Fibroblast of skin of scalp (primary cell): ENCODE data around the gene TTC36.
"Not testable (repeated sequence)": the region's sequence is repeated elsewhere in the genome, so short reads cannot be mapped to it uniquely, and the experiment has no call there.

ENCODE experiments used
- DNase-seq: peaks from one replicate; pipeline ENCODE4 v3.0.0-alpha.2; 2013

Gene TTC36

GRCh38 chr11:118532091-118532490 is 4.8 kb downstream of the TTC36 start:
- no peak for DNase-seq

DNA sequence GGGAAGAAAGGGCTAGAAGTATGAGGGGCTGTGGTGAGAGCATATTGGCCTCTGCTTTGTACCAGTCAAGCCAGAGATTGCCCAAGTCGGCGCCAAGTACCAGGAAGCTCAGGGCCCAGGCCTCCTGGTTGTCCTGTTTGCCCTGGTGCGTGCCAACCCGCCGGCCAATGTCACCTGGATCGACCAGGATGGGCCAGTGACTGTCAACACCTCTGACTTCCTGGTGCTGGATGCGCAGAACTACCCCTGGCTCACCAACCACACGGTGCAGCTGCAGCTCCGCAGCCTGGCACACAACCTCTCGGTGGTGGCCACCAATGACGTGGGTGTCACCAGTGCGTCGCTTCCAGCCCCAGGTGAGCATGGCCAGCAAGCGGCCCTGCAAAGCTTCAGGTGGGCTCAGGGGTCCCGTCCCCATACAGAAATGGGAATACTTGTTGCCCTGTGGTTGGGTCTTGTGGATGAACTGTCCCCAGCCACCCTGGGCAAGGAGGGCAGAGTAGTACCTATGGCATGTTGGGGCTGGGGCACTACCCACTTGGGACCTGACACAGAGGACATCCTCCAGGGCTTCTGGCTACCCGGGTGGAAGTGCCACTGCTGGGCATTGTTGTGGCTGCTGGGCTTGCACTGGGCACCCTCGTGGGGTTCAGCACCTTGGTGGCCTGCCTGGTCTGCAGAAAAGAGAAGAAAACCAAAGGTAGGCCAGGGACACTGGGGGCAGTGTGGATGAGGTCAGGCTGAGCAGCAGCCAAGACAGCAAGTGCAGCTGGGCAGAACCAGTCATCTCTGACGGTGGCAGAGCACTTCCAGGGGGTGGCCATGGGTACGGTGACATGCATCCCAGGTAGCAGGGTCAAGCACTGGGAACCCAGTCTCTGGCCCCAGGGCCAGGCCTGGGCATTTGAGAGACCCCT is 5.8 kb downstream of the TTC36 start:
- no peak for DNase-seq

DNA sequence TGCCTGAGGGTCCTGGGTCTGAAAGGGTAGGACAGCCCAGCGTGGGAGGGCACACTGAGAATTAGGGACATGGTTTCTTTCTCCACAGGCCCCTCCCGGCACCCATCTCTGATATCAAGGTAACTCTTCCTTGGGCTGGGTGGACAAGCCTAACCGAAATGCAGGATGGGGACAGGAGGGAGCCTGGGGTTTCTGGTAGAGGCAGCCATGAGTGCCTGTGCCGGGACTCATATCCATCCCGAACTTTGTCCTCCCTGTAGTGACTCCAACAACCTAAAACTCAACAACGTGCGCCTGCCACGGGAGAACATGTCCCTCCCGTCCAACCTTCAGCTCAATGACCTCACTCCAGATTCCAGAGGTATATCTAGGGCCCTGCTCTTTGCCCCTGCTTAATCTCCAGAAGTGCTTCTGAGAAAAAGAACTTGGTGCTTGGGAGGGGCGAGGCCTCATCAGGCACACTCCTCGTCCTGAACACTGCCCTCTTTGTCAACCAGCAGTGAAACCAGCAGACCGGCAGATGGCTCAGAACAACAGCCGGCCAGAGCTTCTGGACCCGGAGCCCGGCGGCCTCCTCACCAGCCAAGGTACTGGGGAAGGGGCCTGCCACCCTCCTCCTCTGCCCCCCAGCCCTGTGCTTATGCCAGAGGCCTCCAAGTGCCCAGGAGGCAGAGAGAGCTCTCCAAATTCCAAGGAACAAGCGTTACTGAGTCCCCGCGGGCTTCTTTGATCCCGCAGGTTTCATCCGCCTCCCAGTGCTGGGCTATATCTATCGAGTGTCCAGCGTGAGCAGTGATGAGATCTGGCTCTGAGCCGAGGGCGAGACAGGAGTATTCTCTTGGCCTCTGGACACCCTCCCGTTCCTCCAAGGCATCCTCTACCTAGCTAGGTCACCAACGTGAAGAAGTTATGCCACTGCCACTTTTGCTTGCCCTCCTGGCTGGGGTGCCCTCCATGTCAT is 6.8 kb downstream of the TTC36 start:
- DNase-seq: no peak

- DNase-seq: no peak
These were observed 8.0 kb downstream of the TTC36 start for GRCh38 chr11:118535261-118535660.

GRCh38 chr11:118536726-118537125 is 9.5 kb downstream of the TTC36 start:
- no peak for DNase-seq

DNA sequence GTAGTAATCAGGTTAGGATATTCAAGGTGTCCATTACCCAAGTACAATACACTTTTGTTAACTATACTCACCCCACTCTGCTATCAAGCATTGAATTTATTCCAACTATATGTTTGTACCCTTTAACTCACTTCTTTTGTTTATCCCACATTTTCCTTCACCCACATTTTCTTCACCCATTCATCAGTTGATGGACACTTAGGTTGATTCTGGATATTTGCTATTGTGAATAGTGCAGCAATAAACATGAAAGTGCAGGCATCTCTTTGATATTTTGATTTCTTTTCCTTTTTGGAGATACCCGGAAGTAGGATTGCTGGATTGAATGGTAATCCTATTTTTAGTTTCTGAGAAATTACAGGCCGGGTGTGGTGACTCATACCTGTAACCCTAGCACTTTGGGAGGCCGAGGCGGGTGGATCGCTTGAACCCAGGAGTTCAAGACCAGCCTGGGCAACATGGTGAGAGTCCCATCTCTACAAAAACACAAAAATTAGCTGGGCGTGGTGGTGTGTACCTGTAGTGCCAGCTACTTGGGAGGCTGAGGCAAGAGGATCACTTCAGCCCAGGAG is 10.2 kb downstream of the TTC36 start:
- no peak for DNase-seq

DNA sequence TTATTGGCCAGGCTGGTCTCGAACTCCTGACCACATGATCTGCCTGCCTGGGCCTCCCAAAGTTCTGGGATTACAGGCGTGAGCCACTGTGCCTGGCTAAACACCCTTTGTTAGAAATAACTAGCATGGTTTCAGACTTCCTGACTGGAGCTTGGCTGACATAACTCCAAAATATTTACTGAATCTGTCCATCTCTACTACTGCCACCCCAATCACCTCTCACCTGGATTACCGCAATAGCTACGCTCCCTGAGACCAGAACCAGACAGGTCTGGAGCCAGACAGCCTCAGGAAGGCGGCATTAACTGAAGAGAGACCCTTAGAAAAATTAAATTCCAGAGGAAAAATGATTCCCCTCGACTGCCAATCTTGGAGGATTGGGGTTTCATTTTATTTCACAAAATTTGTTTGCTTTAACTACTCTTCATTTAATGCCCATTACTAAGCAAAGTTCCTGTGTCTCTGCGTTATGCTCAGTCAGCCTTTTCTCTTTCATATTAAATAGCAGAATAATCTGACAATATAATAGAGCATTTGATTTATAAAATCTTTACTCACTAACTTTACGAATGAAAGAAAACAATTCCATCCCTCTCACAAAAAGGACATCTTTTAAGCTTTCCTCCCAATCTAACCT is 16.9 kb downstream of the TTC36 start:
- no peak for DNase-seq

- no peak for DNase-seq
These were observed 17.4 kb downstream of the TTC36 start for GRCh38 chr11:118544647-118545010.

- no peak for DNase-seq
These were observed 18.3 kb downstream of the TTC36 start for GRCh38 chr11:118545533-118545932.

- DNase-seq: no peak
These were observed 19.9 kb downstream of the TTC36 start for GRCh38 chr11:118547132-118547531.

- no peak for DNase-seq
These were observed 25.1 kb downstream of the TTC36 start for GRCh38 chr11:118552341-118552740.

DNA sequence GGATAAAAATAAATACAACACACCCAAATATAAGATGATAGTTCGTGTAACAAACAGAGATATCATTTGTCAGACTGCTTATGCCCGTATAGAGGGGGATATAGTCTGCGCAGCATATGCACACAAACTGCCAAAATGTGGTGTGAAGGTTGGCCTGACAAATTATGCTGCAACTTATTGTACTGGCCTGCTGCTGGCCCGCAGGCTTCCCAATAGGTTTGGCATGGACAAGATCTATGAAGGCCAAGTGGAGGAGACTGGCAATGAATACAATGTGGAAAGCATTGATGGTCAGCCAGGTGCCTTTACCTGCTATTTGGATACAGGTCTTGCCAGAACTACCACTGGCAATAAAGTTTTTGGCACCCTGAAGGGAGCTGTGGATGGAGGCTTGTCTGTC is 33.5 kb downstream of the TTC36 start:
- no peak for DNase-seq

GRCh38 chr11:118565051-118565450 is 37.8 kb downstream of the TTC36 start:
- DNase-seq: no peak

DNA sequence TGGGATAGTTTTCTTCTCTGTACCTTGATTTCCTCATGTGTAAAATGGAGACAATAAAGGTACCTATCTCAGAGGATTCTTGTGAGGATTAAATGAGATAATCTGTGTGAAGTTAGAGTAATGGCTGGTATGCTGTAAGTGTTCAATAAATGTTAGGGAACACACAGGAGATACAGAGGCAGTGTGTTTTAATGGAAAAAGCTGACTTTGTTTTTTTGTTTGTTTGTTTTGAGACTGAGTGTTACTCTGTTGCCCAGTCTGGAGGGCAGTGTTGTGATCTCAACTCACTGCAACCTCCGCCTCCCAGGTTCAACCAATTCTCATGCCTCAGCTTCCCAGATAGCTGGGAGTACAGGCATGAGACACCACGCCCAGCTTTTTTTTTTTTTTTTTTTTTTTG is 42.4 kb downstream of the TTC36 start:
- DNase-seq: no peak

DNA sequence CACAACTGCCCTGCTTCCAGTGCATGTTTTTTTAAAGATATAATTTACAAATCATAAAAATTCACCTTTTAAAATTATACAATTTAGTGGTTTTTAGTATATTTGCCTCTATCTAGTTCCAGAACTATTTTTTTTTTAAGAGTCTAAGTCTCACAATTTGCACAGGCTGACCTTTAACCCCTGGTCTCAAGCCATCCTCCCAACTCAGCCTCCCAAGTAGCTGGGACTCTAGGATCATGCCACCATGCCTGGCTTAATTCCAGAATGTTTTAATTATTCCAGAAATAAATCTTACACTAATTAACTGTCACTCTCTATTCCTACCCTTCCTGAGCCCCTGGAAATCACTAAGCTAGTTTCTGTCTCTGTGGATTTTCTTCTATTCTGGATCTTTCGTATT is 43.5 kb downstream of the TTC36 start:
- DNase-seq: no peak

- DNase-seq: peak; percentile 21
These were observed 44.4 kb downstream of the TTC36 start for GRCh38 chr11:118571701-118572060.

DNA sequence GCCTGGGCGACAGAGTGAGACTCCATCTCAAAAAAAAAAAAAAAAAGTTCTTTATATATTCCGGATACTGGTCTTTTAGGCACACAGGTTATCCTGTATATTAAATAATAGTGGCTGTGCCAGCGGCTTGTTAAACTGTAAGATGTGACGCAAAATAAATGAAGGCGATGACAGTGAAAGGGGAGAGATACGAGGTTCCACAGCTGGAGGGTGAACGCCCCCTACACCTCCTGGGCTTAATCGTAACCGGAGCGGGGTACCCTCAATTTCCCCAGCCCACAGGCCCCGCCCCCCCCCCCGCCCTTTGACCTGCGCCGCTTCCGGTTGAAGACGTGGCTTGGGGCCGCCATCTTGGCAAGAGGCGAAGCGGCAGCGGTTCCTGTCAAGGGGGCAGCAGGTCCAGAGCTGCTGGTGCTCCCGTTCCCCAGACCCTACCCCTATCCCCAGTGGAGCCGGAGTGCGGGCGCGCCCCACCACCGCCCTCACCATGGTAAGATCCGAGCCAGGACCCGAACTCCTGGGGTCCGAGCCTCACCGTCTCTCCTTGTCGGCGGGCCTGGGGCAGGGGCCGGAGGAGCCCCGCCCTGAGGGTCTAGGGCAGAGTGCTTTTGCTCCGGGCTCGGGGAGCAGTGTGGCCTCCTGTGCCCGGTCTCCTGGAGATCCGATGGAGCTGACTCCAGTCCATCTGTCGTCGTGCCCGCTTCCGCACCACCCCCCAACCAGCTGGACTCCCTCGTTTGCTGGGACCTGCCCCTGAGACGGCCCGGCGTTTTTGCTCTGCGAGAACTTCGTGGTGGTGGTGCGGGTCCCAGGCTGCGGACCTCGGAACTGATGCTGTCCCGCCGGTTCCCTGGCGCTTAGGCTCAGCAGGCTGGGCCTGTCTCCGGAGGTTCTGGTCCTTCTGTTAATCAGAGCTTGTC is 45.0 kb downstream of the TTC36 start, which contains the start of gene ARCN1:
Gene ARCN1, plus strand, starts transcription at position 349 of the 920 bp plus-strand sequence. Its CDS starts 139 bp downstream, at position 488.
- DNase-seq: peak; percentile 85

DNA sequence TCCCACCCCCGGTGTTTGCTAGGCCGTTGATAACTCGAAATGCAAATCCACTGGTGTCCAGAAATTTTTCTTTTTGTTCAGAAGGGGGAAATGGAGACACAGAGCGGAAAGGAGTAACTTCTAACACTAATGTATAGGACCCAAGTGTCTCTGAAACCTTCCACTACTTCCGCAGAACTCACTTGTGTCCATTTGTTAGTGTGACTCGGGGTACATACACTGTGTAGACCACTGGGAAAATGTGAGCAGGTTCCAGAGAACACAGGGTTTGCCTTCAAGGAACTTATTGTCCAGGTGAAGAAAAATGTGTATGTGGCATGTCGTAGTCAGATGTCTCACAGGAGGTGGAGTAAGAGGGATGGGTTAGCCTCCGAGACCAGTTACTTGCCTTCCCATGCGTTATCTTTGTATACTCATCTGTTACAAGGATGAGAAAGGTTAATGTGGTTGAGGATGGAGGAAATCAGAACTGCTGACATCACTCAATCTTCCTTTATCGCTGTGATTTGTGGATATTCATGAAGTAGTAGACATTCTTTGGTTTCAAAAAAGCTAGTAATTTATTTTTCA is 45.8 kb downstream of the TTC36 start:
- DNase-seq: peak; percentile 51

DNA sequence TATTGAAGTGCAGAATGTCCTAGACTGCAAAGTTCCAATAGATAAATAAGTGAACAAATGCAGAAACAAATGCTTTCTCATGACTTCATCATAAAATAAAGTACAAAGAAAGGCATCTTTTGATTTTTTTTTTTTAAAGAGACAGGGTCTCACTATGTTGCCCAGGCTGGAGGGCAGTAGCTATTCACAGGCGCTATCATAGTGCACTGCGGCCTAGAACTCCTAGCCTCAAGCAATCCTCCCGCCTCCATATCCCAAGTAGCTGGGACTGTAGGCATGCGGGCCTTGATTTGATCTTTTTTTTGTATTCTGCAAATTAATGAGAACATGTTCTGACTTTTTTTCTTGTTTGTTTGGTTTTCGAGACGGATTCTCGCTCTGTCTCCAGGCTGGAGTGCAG is 47.4 kb downstream of the TTC36 start:
- no peak for DNase-seq

DNA sequence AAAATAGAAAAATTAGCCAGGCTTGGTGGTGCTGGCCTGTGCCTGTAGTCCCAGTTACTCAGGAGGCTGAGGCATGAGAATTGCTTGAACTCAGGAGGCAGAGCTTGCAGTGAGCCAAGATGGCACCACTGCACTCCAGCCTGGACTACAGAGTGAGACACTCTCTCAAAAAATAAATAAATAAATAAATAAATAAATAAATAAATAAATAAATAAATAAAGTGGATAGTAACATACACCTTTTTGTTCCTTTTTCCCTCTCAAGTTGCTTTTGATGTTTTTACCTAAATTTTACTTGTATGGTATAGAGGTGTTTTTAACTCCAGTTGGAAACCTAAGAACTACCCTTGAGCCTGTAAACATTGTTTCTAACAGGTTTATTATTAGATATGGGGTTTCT is 50.7 kb downstream of the TTC36 start:
- not testable (repeated sequence) for DNase-seq
